Mesendoderm (in vitro differentiated cells): ENCODE measurements around the gene MAP2K7.

ENCODE experiments used
- DNase-seq: peaks from one replicate; pipeline ENCODE4 v3.0.0; 2013
- H2AK5ac ChIP-seq: 2 replicates; pipeline ENCODE4 v1.6.1; 2013; ENCODE audit warnings: low read length, inconsistent platforms
- H2BK120ac ChIP-seq: 2 replicates; pipeline ENCODE4 v1.6.1; 2013; ENCODE audit warnings: low read depth, mild to moderate bottlenecking, low read length, moderate library complexity, mixed read lengths
- H2BK15ac ChIP-seq: replicated peaks from 2 replicates; pipeline ENCODE4 v1.6.1; 2013; ENCODE audit warnings: low read depth, mild to moderate bottlenecking, moderate library complexity
- H2BK5ac ChIP-seq: 2 replicates; pipeline ENCODE4 v1.6.1; 2013; ENCODE audit warnings: low read length, inconsistent platforms
- H3K18ac ChIP-seq: 2 replicates; pipeline ENCODE4 v1.6.1; 2013; ENCODE audit warnings: mild to moderate bottlenecking, low read length, mixed read lengths
- H3K23ac ChIP-seq: one replicate; pipeline ENCODE4 v1.6.1; 2013; ENCODE audit warnings: low read length
- H3K27ac ChIP-seq: 2 replicates; pipeline ENCODE4 v1.5.1; 2013; ENCODE audit warnings: low read depth, mild to moderate bottlenecking, inconsistent platforms, low read length, moderate library complexity
- H3K27me3 ChIP-seq: 2 replicates; pipeline ENCODE4 v1.6.1; 2013; ENCODE audit warnings: low read length, control low read depth, mild to moderate bottlenecking, inconsistent platforms; ENCODE audit not compliant: insufficient read depth, poor library complexity
- H3K36me3 ChIP-seq: 2 replicates; pipeline ENCODE4 v1.6.1; 2013; ENCODE audit warnings: low read length, inconsistent platforms; ENCODE audit not compliant: control insufficient read depth, insufficient read depth
- H3K4ac ChIP-seq: one replicate; pipeline ENCODE4 v1.6.1; 2013; ENCODE audit warnings: low read depth, mild to moderate bottlenecking, low read length, moderate library complexity
- H3K4me1 ChIP-seq: 2 replicates; pipeline ENCODE4 v1.6.1; 2013; ENCODE audit warnings: low read depth, low read length, inconsistent platforms; ENCODE audit not compliant: control insufficient read depth
- H3K4me2 ChIP-seq: 2 replicates; pipeline ENCODE4 v1.6.1; 2013; ENCODE audit warnings: low read length
- H3K4me3 ChIP-seq: 2 replicates; pipeline ENCODE4 v1.5.1; 2013; ENCODE audit warnings: mild to moderate bottlenecking, low read length
- H3K56ac ChIP-seq: one replicate; pipeline ENCODE4 v1.6.1; 2013; ENCODE audit warnings: low read length
- H3K79me1 ChIP-seq: 2 replicates; pipeline ENCODE4 v1.6.1; 2013; ENCODE audit warnings: low read length, inconsistent platforms
- H3K79me2 ChIP-seq: 2 replicates; pipeline ENCODE4 v1.6.1; 2013; ENCODE audit warnings: mild to moderate bottlenecking, low read length; ENCODE audit not compliant: control insufficient read depth, insufficient read depth
- H3K9ac ChIP-seq: 2 replicates; pipeline ENCODE4 v1.6.1; 2013; ENCODE audit warnings: low read length, inconsistent platforms
- H4K5ac ChIP-seq: one replicate; pipeline ENCODE4 v1.6.1; 2013; ENCODE audit warnings: low read length
- H4K8ac ChIP-seq: one replicate; pipeline ENCODE4 v1.6.1; 2013; ENCODE audit warnings: low read depth, mild to moderate bottlenecking, control low read depth, low read length, moderate library complexity
- WGBS: extraction: QIAGEN DNeasy Blood & Tissue Kit; methylation state at CpG from one replicate; pipeline ENCODE4 v1.1.7; 2013; ENCODE audit warnings: low lambda C conversion rate, missing lambda C conversion rate; ENCODE audit not compliant: insufficient coverage; ENCODE audit errors: extremely low coverage; 5-methylcytosine and 5-hydroxymethylcytosine counted together

The MAP2K7 gene

DNA sequence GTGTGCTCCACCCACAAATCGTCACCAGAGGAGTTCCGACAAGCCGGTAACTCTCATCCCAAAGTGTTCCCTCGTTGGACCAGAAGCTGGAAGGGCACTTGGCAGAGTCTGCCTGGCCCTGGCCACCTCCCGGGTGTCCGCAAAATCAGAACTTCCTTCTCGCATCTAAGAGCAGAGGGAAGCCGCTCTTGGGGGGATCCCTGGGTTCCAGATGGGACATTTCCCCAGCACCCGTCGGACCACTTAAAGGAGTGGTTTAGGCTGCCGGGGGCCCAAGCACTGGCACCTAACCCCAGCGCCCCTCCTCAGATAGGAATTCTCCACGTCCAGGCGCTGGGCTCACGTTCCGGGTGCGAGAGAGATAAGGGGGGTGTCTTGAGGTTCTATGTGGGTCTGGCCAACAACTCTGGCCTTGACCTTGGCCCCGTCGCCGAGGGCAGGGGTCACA is 857 bp upstream of the MAP2K7 start:
- H3K79me2 ChIP-seq: peaks cover 11% of the 10 kb centered on the region
- no peak overlapping the region for H2BK15ac ChIP-seq
- no CpG with 5 or more reads among the region's 20 CpGs for WGBS
- no peak overlapping the region for H3K27ac ChIP-seq
- peak overlapping the region; percentile 86 for H2BK5ac ChIP-seq
- H4K8ac ChIP-seq: peak overlapping the region; percentile 1
- H3K18ac ChIP-seq: peak overlapping the region; percentile 22
- no peak overlapping the region for H3K23ac ChIP-seq
- H3K9ac ChIP-seq: peak overlapping the region; percentile 96
- no peaks in the 10 kb centered on the region for H3K36me3 ChIP-seq
- peak overlapping the region; percentile 56 for H3K4me3 ChIP-seq
- H2AK5ac ChIP-seq: peak overlapping the region; percentile 54
- H3K4ac ChIP-seq: peak overlapping the region; percentile 50
- peaks cover 6% of the 10 kb centered on the region for H3K4me1 ChIP-seq
- H2BK120ac ChIP-seq: no peak overlapping the region
- H4K5ac ChIP-seq: peak overlapping the region; percentile 88
- no peak for DNase-seq
- no peaks in the 10 kb centered on the region for H3K27me3 ChIP-seq
- peak overlapping the region; percentile 97 for H3K56ac ChIP-seq
- peaks cover 16% of the 10 kb centered on the region for H3K79me1 ChIP-seq
- peak overlapping the region; percentile 92 for H3K4me2 ChIP-seq

DNA sequence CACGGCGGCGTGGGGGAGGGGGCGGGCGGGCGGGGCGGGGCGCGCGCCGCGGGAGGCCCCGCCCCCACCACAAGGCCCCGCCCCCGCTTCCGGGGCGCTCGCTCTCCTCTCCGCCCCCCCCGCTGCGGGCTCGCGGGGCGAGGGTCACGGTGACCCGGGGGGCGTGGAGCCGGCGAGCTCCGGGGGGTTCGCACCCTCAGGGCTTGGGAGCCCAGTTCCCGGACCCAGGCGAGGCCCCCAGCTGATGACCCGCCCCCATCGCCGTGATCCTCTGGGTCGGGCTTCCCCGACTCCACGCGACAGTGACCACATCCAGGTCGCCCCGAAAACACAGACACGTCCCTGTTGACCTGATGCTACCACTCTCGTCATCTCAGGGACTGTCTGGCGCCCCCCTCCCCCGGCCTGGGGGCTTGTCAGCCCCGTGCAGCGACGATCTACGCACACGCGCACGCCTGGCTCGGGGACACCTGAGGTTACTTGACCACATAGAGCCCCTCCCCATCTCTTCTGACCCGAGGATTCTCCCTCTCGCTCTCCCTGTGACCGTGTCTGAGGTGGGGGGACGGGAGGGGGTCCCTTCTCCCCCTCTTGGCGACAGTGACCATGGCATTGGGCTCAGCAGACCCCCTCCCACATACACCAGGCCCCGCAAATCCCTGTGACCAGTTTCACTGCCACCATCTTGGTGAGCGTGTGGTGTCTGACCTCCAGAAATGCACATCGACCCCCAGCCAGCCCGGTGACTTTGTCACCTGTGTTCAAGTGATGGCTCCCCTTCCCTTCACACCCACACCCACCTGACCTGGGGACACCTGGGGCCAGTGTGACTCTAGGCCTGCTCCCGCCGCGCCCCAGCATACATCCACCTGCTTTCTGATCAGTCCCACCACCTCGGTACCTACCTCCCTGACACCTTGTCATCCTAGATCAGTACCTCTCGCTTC is 670 bp downstream of the MAP2K7 start:
- Histone ChIP-seq H3K79me2 (peaks cover 11% of the 10 kb centered on the region), H3K4me3 (peak overlapping the region; percentile 73), H3K36me3 (no peaks in the 10 kb centered on the region), H2AK5ac (peak overlapping the region; percentile 14), H3K27me3 (no peaks in the 10 kb centered on the region), H3K23ac (no peak overlapping the region), H3K9ac (peak overlapping the region; percentile 90), H3K4me1 (peaks cover 6% of the 10 kb centered on the region), H3K27ac (no peak overlapping the region), H3K79me1 (peaks cover 16% of the 10 kb centered on the region), H3K4ac (no peak overlapping the region), H2BK15ac (no peak overlapping the region), H3K18ac (no peak overlapping the region), H4K5ac (no peak overlapping the region), H4K8ac (no peak overlapping the region), H2BK120ac (no peak overlapping the region), H2BK5ac (no peak overlapping the region), H3K56ac (peak overlapping the region; percentile 93), H3K4me2 (peak overlapping the region; percentile 78)
- no CpG with 5 or more reads among the region's 68 CpGs for whole genome bisulfite sequencing
- peak; percentile 46 for DNase-seq

DNA sequence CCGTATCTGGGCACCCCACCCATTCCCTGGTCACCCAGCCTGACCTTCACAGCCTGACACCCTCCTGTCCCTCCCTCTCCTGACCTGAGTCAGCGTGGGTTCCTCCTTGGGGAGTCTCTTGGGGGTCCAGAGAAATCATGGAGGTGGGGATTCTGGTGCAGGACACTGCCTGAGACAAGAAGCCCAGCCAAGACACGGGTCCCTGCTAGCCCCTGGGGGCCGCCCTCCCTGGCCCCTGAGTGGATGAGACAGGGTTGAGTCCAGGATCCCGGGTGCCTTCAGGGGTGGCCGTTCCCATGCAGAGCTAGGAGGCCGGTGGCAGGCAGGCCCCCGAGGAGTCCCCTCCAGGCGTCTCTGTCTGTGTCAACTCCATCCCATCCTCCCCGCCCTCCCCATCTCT is 1.6 kb downstream of the MAP2K7 start:
- DNase-seq: no peak
- Histone ChIP-seq H3K23ac (no peak overlapping the region), H3K4me3 (no peak overlapping the region), H2BK5ac (no peak overlapping the region), H2AK5ac (no peak overlapping the region), H4K8ac (no peak overlapping the region), H3K79me2 (peaks cover 11% of the 10 kb centered on the region), H3K56ac (peak overlapping the region; percentile 25), H2BK120ac (no peak overlapping the region), H2BK15ac (no peak overlapping the region), H3K36me3 (no peaks in the 10 kb centered on the region), H3K9ac (no peak overlapping the region), H3K27me3 (no peaks in the 10 kb centered on the region), H4K5ac (no peak overlapping the region), H3K4me2 (no peak overlapping the region), H3K4me1 (peaks cover 6% of the 10 kb centered on the region), H3K27ac (no peak overlapping the region), H3K18ac (no peak overlapping the region), H3K4ac (no peak overlapping the region), H3K79me1 (peaks cover 16% of the 10 kb centered on the region)
- no CpG with 5 or more reads among the region's 10 CpGs for WGBS

DNA sequence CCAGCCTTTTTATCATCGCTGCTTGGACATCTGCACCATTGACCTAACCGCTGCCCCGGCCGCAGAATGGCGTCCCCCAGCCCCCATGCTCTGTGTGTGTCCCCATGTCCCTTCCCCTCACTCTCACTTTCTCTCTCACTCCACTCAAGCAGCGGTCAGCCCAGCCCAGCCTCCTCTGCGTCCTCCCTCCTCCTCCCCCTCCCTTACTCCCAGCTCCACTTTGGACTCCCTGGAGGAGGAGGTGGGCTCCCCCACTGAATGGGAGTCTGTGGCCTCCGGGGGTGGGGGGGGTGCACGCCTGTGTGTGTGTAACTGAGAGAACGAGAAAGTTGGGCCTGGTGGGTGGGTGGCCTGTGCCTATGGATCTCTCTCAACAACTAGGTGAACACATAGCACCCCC is 2.2 kb downstream of the MAP2K7 start:
- no peak overlapping the region for H3K23ac ChIP-seq
- H3K4me3 ChIP-seq: no peak overlapping the region
- H3K27me3 ChIP-seq: no peaks in the 10 kb centered on the region
- no peak overlapping the region for H3K4ac ChIP-seq
- no peak for DNase-seq
- no peaks in the 10 kb centered on the region for H3K36me3 ChIP-seq
- H3K56ac ChIP-seq: no peak overlapping the region
- H3K27ac ChIP-seq: no peak overlapping the region
- WGBS: no CpG with 5 or more reads among the region's 10 CpGs
- H3K79me1 ChIP-seq: peaks cover 16% of the 10 kb centered on the region
- H4K8ac ChIP-seq: no peak overlapping the region
- H3K9ac ChIP-seq: no peak overlapping the region
- H2BK120ac ChIP-seq: no peak overlapping the region
- peaks cover 11% of the 10 kb centered on the region for H3K79me2 ChIP-seq
- H2BK5ac ChIP-seq: no peak overlapping the region
- no peak overlapping the region for H4K5ac ChIP-seq
- H2AK5ac ChIP-seq: no peak overlapping the region
- H3K4me2 ChIP-seq: no peak overlapping the region
- H3K4me1 ChIP-seq: peaks cover 6% of the 10 kb centered on the region
- H3K18ac ChIP-seq: no peak overlapping the region
- no peak overlapping the region for H2BK15ac ChIP-seq

DNA sequence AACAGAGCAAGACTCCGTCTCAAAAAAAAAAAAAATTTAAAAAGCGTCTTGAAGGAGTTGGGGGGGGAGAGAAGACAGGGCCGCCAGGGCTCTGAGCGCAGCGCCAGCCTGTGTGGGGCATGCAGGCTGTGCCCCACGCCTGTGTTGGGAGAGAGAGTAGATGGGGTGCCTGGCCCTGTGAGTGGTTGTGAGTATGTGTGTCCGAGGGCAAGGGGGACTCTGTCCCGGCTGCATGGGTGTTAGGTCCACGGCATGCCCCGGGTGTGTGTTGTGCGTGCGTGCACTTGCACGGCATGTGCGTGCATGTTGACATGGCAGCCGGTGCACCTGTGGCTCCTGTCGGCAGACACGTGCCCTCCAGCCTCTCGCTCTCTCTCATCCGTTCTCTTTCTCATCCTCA is 3.4 kb downstream of the MAP2K7 start:
- no peak overlapping the region for H2BK5ac ChIP-seq
- H3K4me1 ChIP-seq: peaks cover 6% of the 10 kb centered on the region
- H2BK15ac ChIP-seq: no peak overlapping the region
- no peak overlapping the region for H2AK5ac ChIP-seq
- no peak overlapping the region for H3K4me2 ChIP-seq
- no peak overlapping the region for H2BK120ac ChIP-seq
- H3K56ac ChIP-seq: no peak overlapping the region
- H3K79me2 ChIP-seq: peaks cover 11% of the 10 kb centered on the region
- no peak overlapping the region for H3K18ac ChIP-seq
- H3K9ac ChIP-seq: no peak overlapping the region
- no peak overlapping the region for H3K4ac ChIP-seq
- no peak overlapping the region for H3K23ac ChIP-seq
- peaks cover under 1% of the 10 kb centered on the region for H3K36me3 ChIP-seq
- H4K8ac ChIP-seq: no peak overlapping the region
- peaks cover 16% of the 10 kb centered on the region for H3K79me1 ChIP-seq
- H3K27ac ChIP-seq: no peak overlapping the region
- no CpG with 5 or more reads among the region's 19 CpGs for WGBS
- no peak for DNase-seq
- no peak overlapping the region for H4K5ac ChIP-seq
- no peaks in the 10 kb centered on the region for H3K27me3 ChIP-seq
- H3K4me3 ChIP-seq: no peak overlapping the region
